Nasal cavity respiratory epithelium epithelial cell of viscerocranial mucosa (primary cell): ENCODE results near the gene IQCB1. TPM values are rescaled to one million over a fixed set of nuclear protein-coding genes. Genes with fewer than 3 reads are reported as not detected.

Experiments
- total RNA-seq: library from RNA; depleted of rRNA; stranded (reverse); fragments of >200 nt; gene quantifications from 2 replicates; pipeline ENCODE4 v1.2.3, GENCODE V29; 2014

The IQCB1 gene, protein sequence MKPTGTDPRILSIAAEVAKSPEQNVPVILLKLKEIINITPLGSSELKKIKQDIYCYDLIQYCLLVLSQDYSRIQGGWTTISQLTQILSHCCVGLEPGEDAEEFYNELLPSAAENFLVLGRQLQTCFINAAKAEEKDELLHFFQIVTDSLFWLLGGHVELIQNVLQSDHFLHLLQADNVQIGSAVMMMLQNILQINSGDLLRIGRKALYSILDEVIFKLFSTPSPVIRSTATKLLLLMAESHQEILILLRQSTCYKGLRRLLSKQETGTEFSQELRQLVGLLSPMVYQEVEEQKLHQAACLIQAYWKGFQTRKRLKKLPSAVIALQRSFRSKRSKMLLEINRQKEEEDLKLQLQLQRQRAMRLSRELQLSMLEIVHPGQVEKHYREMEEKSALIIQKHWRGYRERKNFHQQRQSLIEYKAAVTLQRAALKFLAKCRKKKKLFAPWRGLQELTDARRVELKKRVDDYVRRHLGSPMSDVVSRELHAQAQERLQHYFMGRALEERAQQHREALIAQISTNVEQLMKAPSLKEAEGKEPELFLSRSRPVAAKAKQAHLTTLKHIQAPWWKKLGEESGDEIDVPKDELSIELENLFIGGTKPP
- 21.5 and 24.4 TPM in 2 replicates for total RNA-seq

GRCh38 chr3:121834671-121835464 is at the start of gene IQCB1, which contains the start of gene EAF2:
Gene IQCB1 (minus strand): TSS chr3:121835060. CDS start chr3:121828960, 6,100 bp downstream.
Gene EAF2 (plus strand): TSS chr3:121835209. CDS start chr3:121835286, 77 bp downstream.

GRCh38 chr3:121749276-121750086 is 85.4 kb downstream of the IQCB1 start, which contains the start of gene GOLGB1:
Gene GOLGB1 (minus strand): TSS chr3:121749741. CDS start chr3:121730971, 18,770 bp downstream.

Other genes starting within 250 kb of the IQCB1 start
- not detected in 2 replicates for gene FBXO40, start 241.7 kb downstream of the IQCB1 start, total RNA-seq
- 3.8 and 29.3 TPM in 2 replicates for gene HCLS1, start 174.2 kb downstream of the IQCB1 start, total RNA-seq
- gene GOLGB1, start 85.3 kb downstream of the IQCB1 start, total RNA-seq, result 48.2 and 83.6 TPM in 2 replicates
- gene EAF2, start 149 bp upstream of the IQCB1 start, total RNA-seq, result 4.2 and 6.2 TPM in 2 replicates
- 1.0 and 2.4 TPM in 2 replicates for gene SLC15A2, start 59.3 kb upstream of the IQCB1 start, total RNA-seq
- gene ILDR1, start 187.2 kb upstream of the IQCB1 start, total RNA-seq, result 1.4 and 1.7 TPM in 2 replicates
- 0.07 TPM in 1 of 2 replicates, not detected in the other for gene CD86, start 220.3 kb upstream of the IQCB1 start, total RNA-seq